GM19467 (cell line): ENCODE measurements around the gene ZFC3H1.
"Not testable (repeated sequence)": the region's sequence is repeated elsewhere in the genome, so short reads cannot be mapped to it uniquely, and the experiment has no call there.

Experiments used
- ATAC-seq: cut with Tn5 transposase; IDR thresholded peaks from one replicate; pipeline ENCODE4 v1.9.1; 2021; ENCODE audit warnings: mild to moderate bottlenecking, moderate library complexity; ENCODE audit not compliant: unreplicated experiment

Gene ZFC3H1

GRCh38 chr12:71663561-71664410 is at the start of gene ZFC3H1, which contains the start of gene THAP2:
ZFC3H1 (minus strand) TSS chr12:71663848; CDS start chr12:71663610, 238 bp downstream.
THAP2 (plus strand) TSS chr12:71664301; CDS start chr12:71664510, 209 bp downstream.
- ATAC-seq, result peak; percentile 90

DNA sequence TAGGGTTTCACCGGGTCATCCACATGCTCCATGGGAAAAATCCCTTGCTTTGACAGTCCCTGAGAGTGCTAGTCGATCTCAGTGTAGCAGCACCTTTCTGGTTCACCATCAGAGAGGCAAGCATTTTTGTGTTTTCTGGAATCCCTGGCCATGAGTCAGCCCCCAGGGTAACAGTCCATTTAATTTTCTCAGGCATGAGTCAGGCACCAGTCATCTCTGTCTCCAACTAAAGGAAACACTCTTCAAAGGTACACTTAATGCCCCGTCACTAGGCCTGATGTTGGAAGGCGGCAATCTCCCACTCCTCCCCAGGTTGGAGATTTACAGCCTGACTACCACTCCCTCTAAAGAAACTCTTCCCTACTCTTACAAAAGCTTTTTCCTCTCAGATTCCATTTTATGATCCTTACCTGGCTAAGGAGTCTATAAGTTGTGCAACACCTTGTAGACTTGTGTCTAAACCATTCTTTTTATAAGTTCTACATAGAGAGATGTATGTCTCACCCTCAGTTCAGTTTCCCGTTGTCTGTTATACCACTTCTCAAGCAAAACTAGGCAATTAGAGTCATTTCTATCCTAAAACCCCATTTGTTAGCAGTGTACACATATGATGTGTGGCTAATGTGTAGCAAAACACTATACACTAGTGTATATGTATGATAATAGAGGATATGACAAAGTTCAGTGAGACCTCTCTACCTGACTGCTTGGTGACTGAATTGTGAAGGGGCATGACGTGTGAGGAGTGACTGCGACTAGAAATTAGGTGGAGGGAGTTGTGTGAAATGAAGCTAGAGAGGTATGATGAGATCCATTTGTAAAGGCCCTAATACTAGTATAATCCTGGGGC is 46.9 kb upstream of the ZFC3H1 start:
- no peak for ATAC-seq

GRCh38 chr12:71708658-71709057 is 45.0 kb upstream of the ZFC3H1 start:
- ATAC-seq, result no peak

GRCh38 chr12:71704920-71705319 is 41.3 kb upstream of the ZFC3H1 start:
- no peak for ATAC-seq

- ATAC-seq, result no peak
Observed at GRCh38 chr12:71703206-71703605, 39.6 kb upstream of the ZFC3H1 start.

GRCh38 chr12:71702590-71702989 is 38.9 kb upstream of the ZFC3H1 start:
- no peak for ATAC-seq

DNA sequence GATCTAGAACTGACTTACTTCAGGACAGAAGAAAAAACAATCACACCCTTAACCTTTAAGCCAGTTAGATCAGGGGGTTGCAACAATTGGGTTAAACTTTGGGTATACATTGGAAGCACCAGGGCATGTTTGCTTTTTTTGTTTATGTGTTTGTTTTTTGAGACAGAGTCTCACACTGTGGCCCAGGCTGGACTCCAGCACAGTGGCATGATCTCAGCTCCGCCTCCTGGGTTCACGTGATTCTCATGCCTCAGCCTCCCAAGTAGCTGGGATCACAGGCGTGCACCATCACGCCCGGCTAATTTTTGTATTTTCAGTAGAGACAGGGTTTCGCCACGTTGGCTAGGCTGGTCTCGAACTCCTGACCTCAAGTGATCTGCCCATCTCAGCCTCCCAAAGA is 38.5 kb upstream of the ZFC3H1 start:
- not testable (repeated sequence) for ATAC-seq

DNA sequence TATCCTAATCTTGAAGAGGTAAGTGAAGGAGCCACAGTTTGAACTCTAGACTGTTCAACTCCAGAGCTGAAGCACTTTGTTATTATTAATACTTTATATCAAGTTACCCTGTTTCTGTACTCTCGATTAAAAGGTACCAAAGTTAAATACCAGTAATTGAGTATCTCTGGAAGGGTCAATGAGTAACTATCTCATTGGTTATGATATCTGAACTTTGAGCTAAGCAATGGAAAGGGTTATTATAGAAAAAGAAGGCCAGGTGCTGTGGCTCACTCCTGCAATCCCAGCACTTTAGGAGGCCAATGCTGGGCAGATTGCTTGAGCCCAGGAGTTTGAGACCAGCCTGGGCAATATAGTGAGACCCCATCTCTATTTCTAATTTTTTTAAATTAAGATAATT is 32.1 kb upstream of the ZFC3H1 start:
- ATAC-seq, result no peak

DNA sequence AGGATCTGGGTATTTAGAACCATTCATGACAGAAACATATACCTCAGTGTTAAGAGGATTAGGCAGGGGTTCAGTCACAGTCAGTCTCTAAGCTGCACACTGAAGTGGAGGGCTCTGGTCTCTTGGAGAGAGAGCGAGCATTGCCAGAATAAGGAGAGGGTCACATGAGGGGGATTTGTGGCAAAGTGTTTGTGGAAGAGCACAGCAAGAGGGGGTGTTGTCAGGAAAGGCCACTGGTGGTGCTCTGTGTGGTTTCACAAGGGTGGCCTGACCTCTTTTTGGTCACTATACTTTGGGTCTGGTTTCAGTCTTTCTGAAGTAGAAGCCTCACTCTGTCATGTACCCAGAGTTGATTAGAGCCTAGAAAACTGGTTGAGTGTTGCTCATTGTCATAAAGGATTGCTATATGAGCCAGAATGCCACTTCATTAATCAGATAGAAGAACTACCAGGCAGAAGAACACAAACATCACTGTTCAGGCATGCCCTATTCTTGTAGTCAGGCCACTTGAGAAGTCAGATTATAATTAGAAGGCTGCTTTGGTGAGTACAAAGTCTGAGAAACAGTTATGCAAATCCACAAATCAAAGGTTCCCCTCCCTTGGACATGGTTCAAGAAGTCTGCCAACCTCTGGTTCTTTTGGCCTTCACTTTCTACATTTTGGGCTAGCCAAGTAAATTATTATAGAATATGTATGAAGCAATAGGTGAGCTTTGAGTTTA is 30.6 kb upstream of the ZFC3H1 start:
- peak; percentile 87 for ATAC-seq

DNA sequence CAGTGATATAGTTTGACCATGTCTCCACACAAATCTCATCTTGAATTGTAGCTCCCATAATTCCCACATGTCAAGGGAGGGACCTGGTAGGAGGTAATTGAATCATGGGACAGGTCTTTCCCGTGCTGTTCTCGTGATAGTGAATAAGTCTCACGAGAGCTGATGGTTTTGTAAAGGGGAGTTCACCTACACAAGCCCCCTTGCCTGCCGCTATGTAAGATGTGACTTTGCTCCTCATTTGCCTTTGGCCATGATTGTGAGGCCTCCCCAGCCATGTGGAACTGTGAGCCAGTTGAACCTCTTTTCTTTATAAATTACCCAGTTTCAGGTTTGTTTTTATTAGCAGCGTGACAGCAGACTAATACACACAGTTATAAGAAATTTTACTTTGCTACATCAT is 30.0 kb upstream of the ZFC3H1 start:
- peak; percentile 8 for ATAC-seq

GRCh38 chr12:71693126-71693525 is 29.5 kb upstream of the ZFC3H1 start:
- no peak for ATAC-seq

- no peak for ATAC-seq
Observed at GRCh38 chr12:71691504-71692129, 28.0 kb upstream of the ZFC3H1 start.

- ATAC-seq, result no peak
Observed at GRCh38 chr12:71688961-71689570, 25.4 kb upstream of the ZFC3H1 start.

DNA sequence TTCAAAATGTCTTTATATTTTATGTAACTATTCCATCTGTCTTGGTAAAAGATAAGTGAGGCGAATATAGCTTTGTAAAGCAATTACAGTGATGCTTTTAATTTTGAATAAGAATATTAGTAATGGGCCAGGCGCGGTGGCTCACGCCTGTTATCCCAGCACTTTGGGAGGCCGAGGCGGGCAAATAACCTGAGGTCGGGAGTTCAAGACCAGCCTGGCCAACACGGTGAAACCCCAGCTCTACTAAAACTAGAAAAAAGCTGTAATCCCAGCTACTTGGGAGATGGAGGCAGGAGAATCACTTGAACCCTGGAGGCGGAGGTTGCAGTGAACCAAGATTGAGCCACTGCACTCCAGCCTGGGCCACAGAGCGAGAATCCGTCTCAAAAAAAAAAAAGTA is 23.5 kb upstream of the ZFC3H1 start:
- not testable (repeated sequence) for ATAC-seq

DNA sequence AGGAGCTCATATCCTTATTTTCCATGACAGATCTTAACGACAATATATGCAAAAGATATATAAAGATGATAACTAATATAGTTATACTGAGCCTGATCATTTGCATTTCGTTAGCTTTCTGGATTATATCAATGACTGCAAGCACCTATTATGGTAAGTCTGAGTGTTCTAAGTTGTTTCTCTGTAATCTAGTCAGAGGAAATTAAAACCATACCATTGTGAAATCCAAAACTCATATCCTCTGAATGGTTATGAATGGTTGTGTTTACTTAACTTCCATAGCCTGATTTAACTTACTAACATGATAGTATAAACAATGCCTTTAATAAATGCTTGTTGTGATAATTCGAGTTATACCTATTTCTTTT is 23.0 kb upstream of the ZFC3H1 start:
- no peak for ATAC-seq

GRCh38 chr12:71685914-71686657 is 22.4 kb upstream of the ZFC3H1 start, which contains the start of gene TMEM19:
TMEM19 (plus strand) TSS chr12:71686082; CDS start chr12:71686681, 599 bp downstream.
- ATAC-seq, result peak; percentile 82

- no peak for ATAC-seq
Observed at GRCh38 chr12:71685312-71685906, 21.8 kb upstream of the ZFC3H1 start.

GRCh38 chr12:71684081-71684480 is 20.4 kb upstream of the ZFC3H1 start:
- ATAC-seq, result no peak

- ATAC-seq, result no peak
Observed at GRCh38 chr12:71683633-71684032, 20.0 kb upstream of the ZFC3H1 start.
